ENCODE data around the gene STAU1.
A peak's percentile ranks its signal among the peaks of the same experiment; 100 is the strongest.

Gene STAU1

GRCh38 chr20:49187851-49188641, at the start of gene STAU1 (continued):
- TF ChIP-seq ZNF148 (tag by site-specific recombination; IDR thresholded peaks at IDR 0.05; ENCODE audit: borderline replicate concordance) (no peak; the same call in 1 of the 2 replicates), ZNF776 (tag by site-specific recombination; IDR thresholded peaks at IDR 0.05; ENCODE audit: borderline replicate concordance) (no peak), ZNF354C (tag by site-specific recombination; IDR thresholded peaks at IDR 0.05; ENCODE audit: borderline replicate concordance, low read depth) (no peak), ZNF660 (tag by site-specific recombination; IDR thresholded peaks at IDR 0.05) (no peak), ZNF629 (tag by site-specific recombination; IDR thresholded peaks at IDR 0.05) (0 out of 2 replicates have a peak, but pooled peaks have one; percentile 45), HOXC10 (CRISPR knock-in tag; IDR thresholded peaks at IDR 0.05) (no peak), ZBTB8A (tag by site-specific recombination; IDR thresholded peaks at IDR 0.05) (peak; percentile 48; the same call in 1 of the 2 replicates), MZF1 (tag by site-specific recombination; IDR thresholded peaks at IDR 0.05; ENCODE audit: borderline replicate concordance) (no peak), ZEB2 (tag by site-specific recombination; IDR thresholded peaks at IDR 0.05) (no peak), ZNF114 (tag by site-specific recombination; IDR thresholded peaks at IDR 0.05) (no peak), ZNF521 (tag by site-specific recombination; IDR thresholded peaks at IDR 0.05) (no peak), ZNF175 (tag by site-specific recombination; IDR thresholded peaks at IDR 0.05) (no peak), PRDM4 (tag by site-specific recombination; IDR thresholded peaks at IDR 0.05) (no peak), AEBP2 (tag by site-specific recombination; IDR thresholded peaks at IDR 0.05; ENCODE audit: borderline replicate concordance) (no peak), ZNF501 (tag by site-specific recombination; IDR thresholded peaks at IDR 0.05) (no peak), ZNF16 (tag by site-specific recombination; IDR thresholded peaks at IDR 0.05; ENCODE audit: low read depth) (no peak), ZNF404 (tag by site-specific recombination; IDR thresholded peaks at IDR 0.05) (no peak), SP2 (tag by site-specific recombination; IDR thresholded peaks at IDR 0.05) (peak; percentile 72), ZNF48 (tag by site-specific recombination; IDR thresholded peaks at IDR 0.05) (no peak), ZNF350 (tag by site-specific recombination; IDR thresholded peaks at IDR 0.05) (no peak), ZNF514 (tag by site-specific recombination; IDR thresholded peaks at IDR 0.05) (no peak), ZNF174 (tag by site-specific recombination; IDR thresholded peaks at IDR 0.05) (no peak), REPIN1 (tag by site-specific recombination; IDR thresholded peaks at IDR 0.05; ENCODE audit: low read depth) (no peak), ZNF18 (tag by site-specific recombination; IDR thresholded peaks at IDR 0.05) (no peak), ZNF362 (tag by site-specific recombination; IDR thresholded peaks at IDR 0.05) (no peak), ZNF473 (tag by site-specific recombination; IDR thresholded peaks at IDR 0.05) (no peak), ZNF23 (tag by site-specific recombination; IDR thresholded peaks at IDR 0.05; ENCODE audit: borderline replicate concordance) (no peak), ZNF529 (tag by site-specific recombination; IDR thresholded peaks at IDR 0.05; ENCODE audit: insufficient replicate concordance) (no peak), ZBTB7A (tag by site-specific recombination; IDR thresholded peaks at IDR 0.05; ENCODE audit: low read depth) (no peak), ZNF266 (tag by site-specific recombination; IDR thresholded peaks at IDR 0.05; ENCODE audit: low read depth) (no peak), ZNF292 (tag by site-specific recombination; IDR thresholded peaks at IDR 0.05; ENCODE audit: borderline replicate concordance, low read depth) (no peak), BCL11B (tag by site-specific recombination; IDR thresholded peaks at IDR 0.05; ENCODE audit: low read depth) (no peak)
